GM18505 (cell line): ENCODE data around the gene HSD11B2.

Experiments used
- ATAC-seq: cut with Tn5 transposase; IDR thresholded peaks from one replicate; pipeline ENCODE4 v1.9.1; 2021; ENCODE audit not compliant: unreplicated experiment
- POLR2A ChIP-seq: IDR thresholded peaks from 4 replicates; pipeline ENCODE4 v1.6.1; 2011; ENCODE audit warnings: borderline replicate concordance; ENCODE audit not compliant: insufficient read depth, insufficient read length; ENCODE audit errors: extremely low read depth

The HSD11B2 gene

GRCh38 chr16:67399749-67400704, 30.9 kb upstream of the HSD11B2 start:
- ATAC-seq, result no peak
- no peak for TF ChIP-seq POLR2A

DNA sequence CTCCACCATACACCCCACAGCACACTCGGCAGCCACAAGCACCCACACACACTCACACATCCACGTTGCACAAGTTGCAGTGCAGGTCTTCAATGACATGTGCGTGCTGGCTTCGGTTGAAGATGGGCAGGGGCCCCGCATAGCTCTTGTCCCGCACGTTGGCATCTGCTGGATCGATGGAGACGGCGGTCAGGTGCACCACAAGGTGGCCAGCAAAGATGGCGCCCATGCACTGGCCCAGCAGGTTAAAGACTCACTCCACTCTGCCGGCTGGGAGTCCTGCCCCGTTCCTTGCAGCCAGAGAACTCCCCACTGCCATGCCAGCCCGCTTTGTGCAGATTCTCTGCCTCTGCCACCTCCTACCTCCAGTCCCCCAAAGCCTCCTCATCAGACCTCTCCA, 30.0 kb upstream of the HSD11B2 start:
- no peak for TF ChIP-seq POLR2A
- no peak for ATAC-seq

- no peak for ATAC-seq
- no peak for TF ChIP-seq POLR2A
These were observed 26.9 kb upstream of the HSD11B2 start for GRCh38 chr16:67403976-67404555.

GRCh38 chr16:67404740-67405226, 26.1 kb upstream of the HSD11B2 start:
- no peak for TF ChIP-seq POLR2A
- no peak for ATAC-seq

DNA sequence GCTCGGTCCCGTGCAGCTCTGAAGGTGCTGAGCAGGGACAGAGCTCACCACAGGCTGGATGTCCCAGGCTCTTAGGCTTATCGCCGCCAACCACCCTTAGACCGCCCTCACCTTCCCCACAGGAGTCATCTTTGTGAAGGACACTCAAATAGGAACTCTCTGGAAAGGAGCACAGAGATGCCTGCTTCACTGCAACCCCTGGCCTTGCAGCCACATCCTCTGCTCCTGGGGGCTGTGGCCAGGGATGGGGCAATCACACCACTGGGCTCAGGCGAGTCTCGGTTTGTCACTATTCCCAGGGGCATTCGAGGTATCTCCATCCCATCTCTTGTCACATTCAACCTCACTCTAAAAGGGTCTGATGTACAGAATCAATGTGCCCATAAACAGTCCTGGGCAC, 25.6 kb upstream of the HSD11B2 start:
- ATAC-seq, result no peak
- TF ChIP-seq POLR2A, result no peak

- TF ChIP-seq POLR2A, result no peak
- ATAC-seq, result no peak
These were observed 24.6 kb upstream of the HSD11B2 start for GRCh38 chr16:67406111-67406971.

- ATAC-seq, result no peak
These were observed 23.6 kb upstream of the HSD11B2 start for GRCh38 chr16:67407176-67407787.

GRCh38 chr16:67407788-67408452, 23.0 kb upstream of the HSD11B2 start:
- ATAC-seq, result no peak
- TF ChIP-seq POLR2A, result no peak

More at GRCh38 chr16:67407176-67407787, 23.6 kb upstream of the HSD11B2 start:
- no peak for TF ChIP-seq POLR2A

- TF ChIP-seq POLR2A, result no peak
- no peak for ATAC-seq
These were observed 21.3 kb upstream of the HSD11B2 start for GRCh38 chr16:67409631-67410030.

- no peak for ATAC-seq
- no peak for TF ChIP-seq POLR2A
These were observed 19.6 kb upstream of the HSD11B2 start for GRCh38 chr16:67411339-67411738.

DNA sequence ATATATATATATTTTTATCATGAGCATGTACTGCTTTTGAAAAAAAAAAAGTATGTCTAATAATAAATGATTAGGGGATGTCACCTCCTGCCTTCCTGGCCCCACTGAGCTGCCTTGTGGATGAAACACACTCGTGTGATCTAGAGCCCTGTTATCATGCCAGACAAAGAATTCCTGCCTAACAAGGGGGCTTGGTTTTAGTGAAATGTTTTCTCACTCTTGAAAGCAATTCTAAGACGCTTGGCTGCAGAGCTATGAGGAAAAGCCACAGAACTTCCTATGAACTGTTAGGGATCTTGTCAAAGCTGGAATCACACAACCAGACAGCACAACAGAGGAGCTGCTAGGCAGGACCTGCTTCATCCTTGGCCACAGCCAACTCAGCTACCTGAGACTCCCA, 18.6 kb upstream of the HSD11B2 start:
- no peak for ATAC-seq
- TF ChIP-seq POLR2A, result no peak
